BLaER1 (cell line): ENCODE measurements around the gene BTBD1.

Experiments used
- H3K27ac ChIP-seq: shearing (Covaris generic); formaldehyde crosslinking; 2 replicates; pipeline ENCODE4 v1.8.1; 2022
- H3K27me3 ChIP-seq: shearing (Covaris generic); formaldehyde crosslinking; 2 replicates; pipeline ENCODE4 v1.8.1; 2022
- H3K36me3 ChIP-seq: shearing (Covaris generic); formaldehyde crosslinking; 2 replicates; pipeline ENCODE4 v1.8.1; 2022
- H3K4me1 ChIP-seq: shearing (Covaris generic); formaldehyde crosslinking; 2 replicates; pipeline ENCODE4 v1.8.1; 2022
- H3K4me2 ChIP-seq: shearing (Covaris generic); formaldehyde crosslinking; 2 replicates; pipeline ENCODE4 v1.8.1; 2022
- H3K4me3 ChIP-seq: shearing (Covaris generic); formaldehyde crosslinking; 2 replicates; pipeline ENCODE4 v1.8.1; 2022
- H3K9ac ChIP-seq: shearing (Covaris generic); formaldehyde crosslinking; 2 replicates; pipeline ENCODE4 v1.8.1; 2022
- H3K9me3 ChIP-seq: shearing (Covaris generic); formaldehyde crosslinking; 2 replicates; pipeline ENCODE4 v1.8.1; 2022
- H4K20me1 ChIP-seq: shearing (Covaris generic); formaldehyde crosslinking; 2 replicates; pipeline ENCODE4 v1.8.1; 2022
- Cebpa-rat ChIP-seq: shearing (Covaris generic); IDR thresholded peaks from 2 replicates; pipeline ENCODE4 v1.8.1; 2022

Gene BTBD1

DNA sequence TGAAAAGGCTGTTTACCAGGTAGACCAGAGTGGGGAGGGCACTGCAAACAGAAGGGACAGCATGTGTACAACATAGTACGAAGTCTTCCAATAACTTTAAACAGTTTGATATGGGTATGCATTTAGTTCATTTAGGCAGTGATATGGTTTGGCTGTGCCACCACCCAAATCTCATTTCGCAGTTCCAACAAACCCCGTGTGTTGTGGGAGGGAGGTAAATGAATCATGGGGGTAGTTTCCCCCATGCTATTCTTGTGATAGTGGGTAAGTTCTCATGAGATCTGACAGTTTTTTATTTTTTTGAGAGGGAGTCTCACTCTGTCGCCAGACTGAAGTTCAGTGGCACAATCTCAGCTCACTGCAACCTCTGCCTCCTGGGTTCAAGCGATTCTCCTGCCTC lies 88.6 kb downstream of the BTBD1 start:
- H3K27ac ChIP-seq = no peak overlapping the region
- H3K27me3 ChIP-seq = no peaks in the 10 kb centered on the region
- no peak overlapping the region for H3K4me3 ChIP-seq
- TF ChIP-seq Cebpa-rat = no peak
- H3K9ac ChIP-seq = no peak overlapping the region
- H3K4me1 ChIP-seq = no peaks in the 10 kb centered on the region
- H3K36me3 ChIP-seq = no peaks in the 10 kb centered on the region
- no peak overlapping the region for H3K4me2 ChIP-seq
- no peaks in the 10 kb centered on the region for H4K20me1 ChIP-seq
- H3K9me3 ChIP-seq = no peaks in the 10 kb centered on the region

DNA sequence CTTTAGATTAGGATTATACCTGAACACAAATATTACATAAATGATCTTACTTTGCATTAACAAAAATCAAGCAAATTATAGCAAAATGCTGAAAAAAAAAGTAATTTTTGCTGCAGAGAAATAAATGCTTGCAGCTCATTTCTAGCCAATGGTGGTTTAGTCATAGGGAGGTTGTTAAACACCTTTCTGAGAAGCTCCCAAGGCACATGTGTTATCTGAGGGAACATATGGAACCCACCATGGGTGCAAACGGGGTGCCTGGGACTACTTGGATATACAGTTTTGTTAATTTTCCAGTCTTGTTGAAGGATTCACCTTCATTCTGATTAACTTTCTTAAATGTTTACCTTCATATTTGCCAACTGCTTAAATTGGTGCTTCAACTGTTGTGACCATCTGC lies 90.0 kb downstream of the BTBD1 start:
- Histone ChIP-seq H3K36me3 (no peaks in the 10 kb centered on the region), H3K9ac (no peak overlapping the region), H3K9me3 (no peaks in the 10 kb centered on the region), H4K20me1 (no peaks in the 10 kb centered on the region), H3K27me3 (no peaks in the 10 kb centered on the region), H3K4me1 (peaks cover 8% of the 10 kb centered on the region), H3K4me2 (no peak overlapping the region), H3K4me3 (no peak overlapping the region), H3K27ac (no peak overlapping the region)
- no peak for TF ChIP-seq Cebpa-rat

DNA sequence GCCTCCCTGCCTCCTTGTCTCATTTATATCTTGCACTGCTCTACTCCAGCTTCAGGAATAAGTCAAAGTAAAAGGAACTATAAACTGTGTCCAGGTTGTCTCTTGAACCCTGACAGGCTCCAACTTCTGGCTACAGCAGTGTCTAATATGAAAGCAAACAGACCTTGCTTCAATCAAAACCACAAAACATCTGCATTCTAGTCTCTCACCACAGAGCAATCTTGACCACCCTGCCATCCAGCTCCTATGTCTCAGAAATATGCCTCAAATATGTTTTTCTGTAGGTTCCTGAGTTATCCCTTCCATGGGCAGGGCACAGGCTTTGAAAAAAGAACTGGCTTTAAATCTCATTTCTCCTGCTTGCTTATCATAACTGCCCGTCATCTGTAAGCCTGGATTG lies 94.1 kb downstream of the BTBD1 start:
- no peaks in the 10 kb centered on the region for H4K20me1 ChIP-seq
- no peak overlapping the region for H3K27ac ChIP-seq
- no peak for TF ChIP-seq Cebpa-rat
- peaks cover 8% of the 10 kb centered on the region for H3K4me1 ChIP-seq
- no peak overlapping the region for H3K4me3 ChIP-seq
- no peaks in the 10 kb centered on the region for H3K9me3 ChIP-seq
- H3K36me3 ChIP-seq = no peaks in the 10 kb centered on the region
- no peaks in the 10 kb centered on the region for H3K27me3 ChIP-seq
- no peak overlapping the region for H3K4me2 ChIP-seq
- H3K9ac ChIP-seq = no peak overlapping the region

DNA sequence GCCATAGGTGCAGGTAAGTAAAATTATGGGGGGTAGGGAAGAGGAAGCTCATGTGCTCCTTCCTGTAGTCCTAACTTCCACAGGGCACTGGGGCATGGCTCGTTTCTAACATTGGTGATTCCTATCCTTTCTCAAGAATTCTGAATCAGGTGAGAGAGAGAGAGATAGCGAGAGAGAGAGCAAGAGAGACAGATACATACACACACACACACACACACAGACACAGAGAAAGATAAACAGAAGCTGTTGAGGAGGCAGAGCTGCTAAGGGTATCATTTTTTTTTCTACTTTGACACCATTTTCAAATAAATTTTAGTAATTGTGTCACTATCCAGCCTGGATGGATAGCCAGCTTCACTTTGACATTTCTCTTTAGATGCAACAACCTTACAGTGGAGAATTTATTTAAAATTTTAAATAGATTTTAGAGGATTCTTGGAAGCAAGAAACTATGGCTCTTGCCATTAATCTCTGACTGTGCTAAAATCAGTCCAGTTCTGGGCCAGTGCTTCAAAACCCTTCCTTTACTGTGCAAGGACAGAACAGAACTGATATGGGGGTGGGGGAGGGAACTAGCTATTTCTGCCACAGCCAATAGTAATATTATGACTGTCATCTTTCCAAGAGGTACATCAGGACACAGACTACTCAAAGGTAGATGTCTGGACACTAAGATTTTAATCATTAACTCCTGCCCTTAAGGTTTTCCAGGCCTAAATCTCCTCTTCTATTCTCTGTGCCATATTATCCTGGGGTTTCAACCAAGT lies 95.7 kb downstream of the BTBD1 start:
- H3K27me3 ChIP-seq = no peaks in the 10 kb centered on the region
- peaks cover 8% of the 10 kb centered on the region for H3K4me1 ChIP-seq
- no peak overlapping the region for H3K27ac ChIP-seq
- H3K4me3 ChIP-seq = no peak overlapping the region
- no peaks in the 10 kb centered on the region for H3K36me3 ChIP-seq
- H3K9me3 ChIP-seq = no peaks in the 10 kb centered on the region
- no peak for TF ChIP-seq Cebpa-rat
- H3K9ac ChIP-seq = no peak overlapping the region
- H4K20me1 ChIP-seq = no peaks in the 10 kb centered on the region
- no peak overlapping the region for H3K4me2 ChIP-seq

DNA sequence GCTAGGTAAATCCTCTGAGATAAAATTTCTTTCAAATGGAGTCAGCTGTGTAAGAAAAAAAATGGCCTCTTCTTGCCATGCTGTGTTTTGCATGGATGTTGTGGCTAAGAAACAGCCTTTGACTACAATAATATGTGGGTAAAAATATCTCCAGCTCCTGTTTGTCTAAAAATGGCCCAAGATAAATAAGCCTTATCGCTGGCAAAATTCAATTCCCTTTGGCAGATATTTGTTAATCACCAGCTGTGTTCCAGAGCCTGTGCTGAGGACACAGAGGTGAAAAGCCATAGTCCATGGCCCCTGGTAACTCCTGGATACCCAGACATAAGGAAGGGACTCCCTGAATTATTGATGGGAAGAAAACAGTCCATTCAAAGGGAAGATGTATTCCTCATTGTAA lies 96.4 kb downstream of the BTBD1 start:
- H3K36me3 ChIP-seq = no peaks in the 10 kb centered on the region
- H3K9me3 ChIP-seq = no peaks in the 10 kb centered on the region
- no peak overlapping the region for H3K27ac ChIP-seq
- no peaks in the 10 kb centered on the region for H3K27me3 ChIP-seq
- H3K4me2 ChIP-seq = no peak overlapping the region
- peaks cover 8% of the 10 kb centered on the region for H3K4me1 ChIP-seq
- H3K9ac ChIP-seq = no peak overlapping the region
- no peaks in the 10 kb centered on the region for H4K20me1 ChIP-seq
- TF ChIP-seq Cebpa-rat = no peak
- no peak overlapping the region for H3K4me3 ChIP-seq

DNA sequence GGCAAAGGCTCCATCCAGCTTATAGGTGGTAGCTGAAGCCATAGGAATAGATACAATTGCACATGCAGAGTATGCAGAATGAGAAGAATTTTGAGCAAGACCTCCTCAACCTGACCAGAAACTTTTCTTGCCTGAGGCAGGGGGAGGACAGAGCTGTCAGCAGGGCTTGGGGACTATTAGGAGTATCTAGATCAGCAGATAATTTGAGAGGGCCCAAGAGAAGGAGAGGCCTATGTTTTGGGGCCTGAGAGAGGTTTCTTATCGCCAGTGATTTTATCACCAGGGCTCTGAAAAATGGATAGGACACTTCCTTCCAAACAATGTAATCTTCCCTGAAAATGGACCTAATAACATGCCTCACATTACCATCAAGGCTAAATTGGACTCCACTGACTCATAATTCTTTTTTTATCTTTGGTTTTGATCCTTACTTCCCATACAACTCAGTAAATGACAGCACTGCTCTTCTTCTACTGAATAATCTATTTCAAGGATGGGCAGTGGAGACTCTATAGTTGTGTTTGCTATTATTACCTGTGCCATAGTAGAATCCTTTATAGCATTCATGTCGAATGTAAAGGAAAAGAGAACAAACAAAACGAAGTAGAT lies 96.9 kb downstream of the BTBD1 start:
- no peak overlapping the region for H3K4me3 ChIP-seq
- no peak overlapping the region for H3K27ac ChIP-seq
- peaks cover 8% of the 10 kb centered on the region for H3K4me1 ChIP-seq
- TF ChIP-seq Cebpa-rat = no peak
- H4K20me1 ChIP-seq = no peaks in the 10 kb centered on the region
- no peak overlapping the region for H3K4me2 ChIP-seq
- no peaks in the 10 kb centered on the region for H3K27me3 ChIP-seq
- H3K9me3 ChIP-seq = no peaks in the 10 kb centered on the region
- H3K9ac ChIP-seq = no peak overlapping the region
- H3K36me3 ChIP-seq = no peaks in the 10 kb centered on the region

DNA sequence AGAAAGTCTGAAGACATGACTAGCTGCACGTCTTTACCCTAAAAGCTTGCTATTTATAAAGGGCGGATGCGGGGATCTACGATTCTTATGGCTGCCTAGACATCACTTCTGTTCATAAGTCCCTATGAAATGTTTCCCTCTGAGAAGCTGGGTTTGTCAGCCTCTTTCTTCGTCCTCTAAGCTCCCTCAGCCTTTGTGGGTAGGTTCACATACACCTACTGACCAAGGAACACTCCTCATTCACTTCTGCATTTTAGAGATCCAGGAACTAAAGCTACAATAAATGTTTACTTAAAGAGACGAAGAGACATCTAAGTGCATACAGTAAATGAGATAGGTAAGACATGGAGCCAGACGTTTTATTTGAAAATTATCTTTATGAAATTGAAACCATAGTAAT lies 97.7 kb downstream of the BTBD1 start:
- Histone ChIP-seq H3K9me3 (no peaks in the 10 kb centered on the region), H4K20me1 (no peaks in the 10 kb centered on the region), H3K9ac (no peak overlapping the region), H3K27ac (no peak overlapping the region), H3K27me3 (no peaks in the 10 kb centered on the region), H3K4me2 (no peak overlapping the region), H3K36me3 (no peaks in the 10 kb centered on the region), H3K4me1 (peaks cover 8% of the 10 kb centered on the region), H3K4me3 (no peak overlapping the region)
- TF ChIP-seq Cebpa-rat = no peak

DNA sequence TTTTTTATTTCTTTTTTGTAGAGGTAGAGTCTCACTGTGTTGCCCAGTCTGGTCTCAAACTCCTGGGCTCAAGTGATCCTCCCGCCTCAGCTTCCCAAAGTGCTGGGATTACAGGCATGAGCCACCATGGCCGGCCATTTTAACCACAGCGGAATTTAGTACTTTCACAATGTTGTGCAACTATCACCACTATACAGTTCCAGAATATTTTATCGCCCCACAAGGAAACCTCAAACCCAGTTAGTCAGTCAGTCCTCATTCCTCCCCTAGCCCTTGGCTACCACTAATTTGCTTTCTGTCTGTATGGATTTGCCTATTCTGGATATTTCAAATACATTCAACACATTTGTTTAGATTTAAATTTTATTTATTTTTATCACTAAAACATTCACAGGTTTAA lies 99.0 kb downstream of the BTBD1 start:
- Histone ChIP-seq H3K4me1 (peaks cover 5% of the 10 kb centered on the region), H3K9ac (no peak overlapping the region), H4K20me1 (no peaks in the 10 kb centered on the region), H3K9me3 (no peaks in the 10 kb centered on the region), H3K27ac (no peak overlapping the region), H3K4me3 (no peak overlapping the region), H3K36me3 (no peaks in the 10 kb centered on the region), H3K4me2 (no peak overlapping the region), H3K27me3 (no peaks in the 10 kb centered on the region)
- TF ChIP-seq Cebpa-rat = no peak

DNA sequence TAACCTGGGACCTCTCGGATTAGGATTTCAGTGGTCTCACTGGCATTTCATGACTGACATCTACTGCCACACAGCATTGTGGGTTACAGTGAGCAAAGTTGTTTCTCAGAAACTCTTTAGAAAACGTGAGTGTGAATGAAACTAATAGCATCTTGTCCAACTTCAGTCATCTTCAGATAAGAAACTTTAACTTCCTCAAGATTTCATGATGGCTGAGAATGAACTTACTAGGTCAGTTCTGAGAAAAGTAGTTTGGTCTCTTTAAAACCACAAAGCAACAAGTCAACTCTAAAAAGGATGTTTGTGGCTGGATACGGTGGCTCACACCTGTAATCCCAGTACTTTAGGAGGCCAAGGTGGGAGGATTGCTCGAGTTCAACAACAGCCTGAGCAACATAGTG lies 100.4 kb downstream of the BTBD1 start:
- Histone ChIP-seq H3K36me3 (no peaks in the 10 kb centered on the region), H3K4me3 (no peak overlapping the region), H3K27ac (no peak overlapping the region), H4K20me1 (no peaks in the 10 kb centered on the region), H3K9ac (no peak overlapping the region), H3K4me1 (no peaks in the 10 kb centered on the region), H3K27me3 (no peaks in the 10 kb centered on the region), H3K9me3 (no peaks in the 10 kb centered on the region), H3K4me2 (no peak overlapping the region)
- no peak for TF ChIP-seq Cebpa-rat
